Stimulated activated CD8-positive, alpha-beta memory T cell treated with anti-CD3 and anti-CD28 coated beads, Interleukin-7, amount 100 ng/mL, for 24 hours (primary cell): Measurements from ENCODE around the gene TBXT.

ENCODE experiments used
- DNase-seq: peaks from one replicate; pipeline ENCODE4 v3.0.0-alpha.2; 2020; ENCODE audit warnings: low read depth

TBXT gene

GRCh38 chr6:166112580-166112979 is 55.1 kb downstream of the TBXT start:
- no peak for DNase-seq

GRCh38 chr6:166109608-166110007 is 58.0 kb downstream of the TBXT start:
- no peak for DNase-seq
